NCI-H1417 treated with DMSO at 0.1 percent for 48 hours (cell line): ENCODE results near the gene CCDC57.

Experiments used
- DNase-seq: peaks from one replicate; lab custom pipeline; 2025; lab: John Stamatoyannopoulos, UW

Gene CCDC57

DNA sequence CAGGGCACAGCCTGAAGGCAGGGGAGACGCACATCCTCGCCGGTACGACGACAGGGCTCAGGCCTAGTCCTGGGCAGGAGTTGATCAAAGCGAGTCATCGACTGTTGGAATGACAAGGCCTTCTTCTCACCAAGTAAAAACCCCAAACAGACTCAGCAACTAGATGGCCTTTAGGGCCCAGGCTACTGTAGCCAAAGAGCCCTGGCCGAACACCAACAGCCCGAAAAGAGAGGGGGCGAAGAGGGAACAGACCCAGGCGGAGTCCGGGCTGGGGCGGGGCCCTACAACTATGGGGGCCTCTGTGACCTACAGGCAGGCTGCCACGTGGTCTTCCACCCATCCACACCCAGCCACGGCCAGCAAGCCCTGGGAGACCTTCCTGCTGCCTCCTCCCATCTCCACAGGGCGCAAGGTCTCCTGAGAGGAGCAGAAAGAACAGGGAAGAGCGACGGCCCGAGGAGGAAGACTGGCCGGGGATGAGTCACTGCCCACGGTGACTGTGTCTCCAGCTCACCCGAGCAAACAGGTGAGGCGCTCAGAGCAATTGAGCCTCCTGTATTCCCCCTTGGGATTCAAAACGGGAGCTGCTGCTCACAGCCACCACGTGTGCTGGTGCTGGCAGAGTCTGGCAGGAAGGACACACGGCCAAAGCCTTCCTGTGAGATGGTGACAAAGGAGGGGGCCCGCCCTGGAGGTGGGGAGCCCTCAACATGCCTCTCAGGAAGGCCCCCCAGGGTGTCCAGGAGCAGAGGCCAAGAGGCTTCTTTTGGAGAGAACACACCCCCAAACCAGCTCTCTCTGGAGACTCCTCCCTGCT lies 33.9 kb upstream of the CCDC57 start:
- DNase-seq, result no peak

DNA sequence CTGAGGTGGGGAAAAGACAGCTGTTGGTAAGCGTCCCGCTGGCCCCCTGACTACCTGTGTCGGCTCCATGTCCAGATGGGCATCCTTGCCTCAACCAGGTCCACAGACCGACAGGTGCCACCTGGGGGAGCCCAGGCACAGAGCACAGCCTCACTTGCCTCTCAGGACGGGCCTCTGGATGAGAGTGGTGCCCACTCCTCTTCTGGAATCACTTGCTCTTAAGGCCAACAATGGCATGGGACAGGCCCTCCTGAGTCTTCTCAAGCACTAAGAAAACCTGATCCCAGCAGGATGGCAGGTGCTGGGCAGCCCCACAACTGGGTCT lies 33.4 kb upstream of the CCDC57 start:
- no peak for DNase-seq

DNA sequence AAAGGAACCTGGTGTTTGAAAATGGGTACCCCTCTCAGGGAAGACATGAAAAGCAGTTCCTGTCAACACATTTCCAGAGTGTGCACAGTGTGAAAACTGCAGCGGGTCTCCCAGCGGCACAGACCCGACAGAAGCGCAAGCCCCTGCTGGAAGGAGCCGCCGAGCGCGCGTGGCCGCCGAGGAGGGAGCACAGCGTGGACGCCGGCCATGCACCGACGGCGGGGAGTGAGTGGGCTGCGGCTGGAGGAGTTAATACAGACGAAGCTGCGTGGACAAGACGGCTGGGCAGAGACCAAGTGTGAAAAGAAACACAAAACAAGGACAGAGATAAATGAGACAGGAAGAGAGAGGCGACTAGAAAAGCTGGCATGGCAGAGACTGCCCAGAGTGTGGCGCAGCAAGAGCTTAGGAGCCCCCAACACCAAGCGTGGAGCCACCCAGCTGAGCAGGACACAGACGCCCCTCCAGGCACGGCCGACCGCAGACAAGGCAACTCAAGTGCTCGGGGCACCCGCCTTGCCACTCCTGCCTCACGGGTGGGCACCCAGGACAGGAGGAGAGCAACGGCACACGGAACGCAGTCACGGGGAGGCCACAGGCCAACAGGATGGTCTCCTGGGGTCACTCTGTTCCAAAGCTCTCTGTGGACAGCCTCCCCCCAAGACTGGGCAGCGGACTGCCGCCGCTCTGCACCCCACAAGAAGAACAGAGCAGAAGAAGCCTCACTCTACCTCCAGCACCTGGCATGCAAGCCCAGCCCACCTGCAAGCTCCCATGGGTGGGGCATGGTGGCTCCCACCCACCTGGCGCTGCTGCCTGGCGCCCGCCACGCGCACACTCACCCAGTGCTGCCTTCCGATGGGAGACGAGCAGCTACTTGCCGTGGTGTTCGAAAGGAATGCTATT lies 32.7 kb upstream of the CCDC57 start:
- DNase-seq, result no peak

DNA sequence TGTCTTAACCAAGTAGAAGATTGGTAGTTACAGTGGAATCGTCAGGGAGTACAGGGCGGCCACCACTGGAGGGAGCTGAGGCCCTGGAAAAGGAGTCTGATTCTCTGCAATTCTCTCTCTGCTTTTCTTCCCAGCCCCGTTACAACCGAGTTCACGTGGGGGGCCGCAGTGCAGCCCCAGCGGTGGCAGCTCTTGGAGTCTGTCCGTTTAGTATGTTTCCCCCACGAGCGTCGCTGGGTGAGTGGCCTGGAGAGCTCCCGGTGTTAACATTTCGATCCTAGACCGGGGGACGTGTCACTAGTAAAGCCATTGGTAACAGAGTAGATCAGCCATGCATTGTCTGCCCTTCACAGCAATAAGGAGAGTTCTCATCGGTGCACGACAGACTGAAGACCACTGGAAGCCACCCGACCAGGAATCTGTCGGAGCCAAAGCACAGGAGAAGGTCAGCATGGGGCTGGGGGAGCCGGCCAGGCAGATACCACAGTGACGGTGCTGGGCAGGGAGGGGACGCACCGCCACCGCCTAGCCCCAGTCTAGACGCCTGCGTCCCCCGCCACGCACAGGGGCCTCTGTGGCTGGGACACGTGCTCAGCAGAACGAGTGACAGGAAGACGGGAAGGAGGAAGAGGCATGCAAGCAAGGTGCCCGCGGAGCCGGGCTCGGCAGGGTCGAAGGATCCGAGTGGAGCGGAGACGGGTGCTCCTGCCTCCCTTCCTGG lies 31.9 kb upstream of the CCDC57 start:
- DNase-seq, result no peak

DNA sequence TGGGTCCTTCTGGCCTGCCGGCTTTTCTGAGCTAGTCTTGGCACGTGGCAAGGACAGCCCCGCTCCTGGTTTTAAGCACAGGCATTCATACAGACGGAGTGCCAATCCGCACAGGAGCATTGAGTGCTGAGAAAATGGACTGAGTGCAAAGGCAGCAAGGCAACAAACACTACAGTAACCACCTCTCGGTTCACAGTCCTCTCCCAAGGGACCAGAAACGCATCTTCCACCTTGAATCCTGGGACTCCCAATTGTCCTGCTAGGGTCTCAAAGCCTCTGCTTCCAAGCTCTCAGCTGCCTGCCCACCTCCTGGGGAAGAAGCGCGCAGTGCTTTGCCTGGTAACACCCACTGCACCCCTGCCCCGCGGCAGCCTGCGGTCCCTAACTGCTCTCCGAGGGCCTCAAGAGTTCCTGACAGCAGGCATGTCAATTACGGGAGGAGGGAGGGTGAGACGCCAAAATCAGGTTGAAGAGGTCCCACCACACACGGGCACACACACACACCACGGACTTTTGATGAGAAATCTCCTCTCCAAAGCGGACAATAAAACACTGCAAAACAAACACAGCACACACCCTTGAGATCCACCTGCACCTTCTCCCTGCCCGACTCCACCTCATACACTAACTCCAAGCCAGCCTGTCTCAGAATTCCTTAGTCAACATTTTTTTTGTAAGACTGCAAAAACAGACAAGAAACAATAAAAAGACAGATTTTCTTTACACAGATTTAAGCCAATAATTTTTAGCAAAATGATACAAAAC lies 31.2 kb upstream of the CCDC57 start:
- DNase-seq, result no peak

DNA sequence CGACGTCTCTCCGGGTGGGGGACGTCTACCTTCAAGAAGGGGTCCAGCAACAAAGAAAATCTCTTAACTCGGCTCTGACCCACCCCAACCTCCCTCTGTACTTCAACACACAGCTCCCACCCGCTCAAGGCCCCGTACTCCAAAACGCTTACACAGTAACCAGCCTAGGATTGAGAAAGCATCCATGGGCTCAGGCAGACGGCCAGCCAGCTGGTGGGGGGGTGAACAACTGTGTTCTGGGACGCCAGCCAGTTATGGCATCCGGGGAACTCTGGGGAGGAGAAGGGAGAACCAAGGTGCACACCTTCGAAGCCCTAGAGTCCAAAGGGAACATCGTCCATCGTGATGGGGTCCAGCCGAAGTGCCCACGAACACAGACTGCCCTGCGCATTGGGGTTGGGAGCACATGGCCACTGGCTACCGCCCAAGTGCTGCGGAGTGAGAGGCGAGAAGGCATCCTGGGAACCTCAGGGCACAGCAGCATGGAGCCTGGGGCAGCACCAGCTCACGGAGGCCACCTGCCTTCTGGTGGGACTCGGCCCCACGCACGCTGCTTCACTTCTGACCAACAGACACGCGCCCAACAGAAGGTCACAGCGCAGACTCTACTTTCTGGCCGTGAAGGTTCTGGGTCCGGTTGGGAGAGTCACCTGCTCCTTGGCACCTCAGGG lies 30.5 kb upstream of the CCDC57 start:
- DNase-seq, result no peak

DNA sequence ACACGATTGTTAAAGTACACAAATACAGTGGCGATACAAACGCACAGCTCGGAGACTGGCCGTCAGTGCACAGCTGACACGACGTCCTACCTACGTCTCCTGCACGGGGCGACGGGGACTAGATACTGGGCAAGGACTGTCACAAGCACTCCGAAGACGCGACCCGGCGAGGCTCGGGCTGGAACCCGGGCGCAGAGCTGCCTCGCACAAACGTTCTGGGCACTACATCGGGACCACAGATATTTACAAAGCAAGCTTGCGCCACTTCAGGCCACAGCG lies 30.0 kb upstream of the CCDC57 start:
- DNase-seq, result no peak

DNA sequence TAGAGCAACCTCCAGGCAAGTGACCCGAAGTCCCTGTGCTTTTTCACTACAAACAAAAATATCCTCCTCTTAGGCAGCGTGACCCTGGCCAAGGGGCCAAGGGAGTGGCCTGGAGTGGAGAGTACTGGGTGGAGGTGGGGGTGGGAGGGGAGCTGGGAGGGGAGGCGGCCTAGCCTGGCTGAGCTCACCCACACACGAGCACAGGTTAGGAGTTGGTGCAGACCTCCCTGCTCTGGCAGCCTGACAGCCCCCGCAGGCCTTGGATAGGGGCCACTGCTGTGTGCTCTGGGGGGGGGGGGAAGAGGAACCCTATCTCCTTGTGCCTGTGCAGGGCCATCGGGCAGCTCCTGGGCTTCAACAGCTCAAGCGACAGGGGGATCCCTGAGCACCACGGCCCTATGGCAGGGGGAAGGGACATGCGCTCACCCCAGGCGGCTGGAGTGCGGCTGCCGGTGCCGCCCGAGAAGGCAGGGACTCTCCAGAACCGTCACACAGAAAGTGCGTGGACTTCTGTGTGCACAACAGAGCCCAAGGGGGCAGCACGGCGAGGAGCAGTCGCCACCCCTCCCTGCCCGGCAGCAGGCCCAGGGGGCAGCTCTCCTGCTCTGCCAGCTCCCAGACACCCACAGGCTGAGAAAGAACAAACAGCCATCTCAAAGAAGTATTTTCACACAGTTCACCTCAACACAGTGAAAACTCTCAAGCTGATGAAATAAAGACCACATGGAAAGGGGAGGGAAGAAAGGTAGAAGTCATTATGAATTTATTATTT lies 29.5 kb upstream of the CCDC57 start:
- DNase-seq, result no peak

DNA sequence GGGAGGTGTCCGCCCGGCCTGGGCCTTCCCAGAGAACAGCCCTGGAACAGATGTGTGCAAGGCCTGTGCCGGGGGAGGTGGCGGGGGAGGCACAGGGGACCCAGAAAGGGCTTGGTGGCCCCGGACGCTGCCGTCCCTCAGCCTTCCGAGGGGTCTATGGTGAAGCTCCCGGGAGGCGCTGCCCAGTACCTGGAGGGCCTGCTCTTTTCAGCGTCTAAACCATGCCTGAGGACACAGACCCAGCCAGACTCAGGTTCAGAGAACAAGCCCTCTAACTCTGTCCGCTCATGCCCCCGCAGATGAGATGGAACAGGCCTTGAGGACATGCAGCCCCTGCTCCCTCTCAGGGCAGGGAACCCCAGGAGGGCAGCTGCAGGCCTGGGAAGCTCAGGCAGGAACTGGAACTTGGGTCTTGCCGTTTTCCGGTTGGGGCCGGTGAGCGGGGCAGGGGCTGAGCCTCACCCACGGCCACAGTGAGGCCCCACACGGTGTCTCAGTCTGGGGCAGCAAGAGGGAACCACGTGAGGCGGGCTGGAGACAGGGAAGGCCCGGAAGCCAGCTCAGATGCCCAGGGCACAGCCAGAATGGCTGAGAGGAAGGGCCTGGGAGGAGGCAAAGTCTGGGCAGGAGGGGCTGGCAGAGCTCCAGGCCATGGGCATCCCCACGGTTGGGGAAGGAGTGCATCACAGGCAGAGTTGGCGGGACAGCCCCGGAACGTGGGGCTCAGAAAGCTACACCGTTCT lies 28.7 kb upstream of the CCDC57 start:
- DNase-seq, result no peak

DNA sequence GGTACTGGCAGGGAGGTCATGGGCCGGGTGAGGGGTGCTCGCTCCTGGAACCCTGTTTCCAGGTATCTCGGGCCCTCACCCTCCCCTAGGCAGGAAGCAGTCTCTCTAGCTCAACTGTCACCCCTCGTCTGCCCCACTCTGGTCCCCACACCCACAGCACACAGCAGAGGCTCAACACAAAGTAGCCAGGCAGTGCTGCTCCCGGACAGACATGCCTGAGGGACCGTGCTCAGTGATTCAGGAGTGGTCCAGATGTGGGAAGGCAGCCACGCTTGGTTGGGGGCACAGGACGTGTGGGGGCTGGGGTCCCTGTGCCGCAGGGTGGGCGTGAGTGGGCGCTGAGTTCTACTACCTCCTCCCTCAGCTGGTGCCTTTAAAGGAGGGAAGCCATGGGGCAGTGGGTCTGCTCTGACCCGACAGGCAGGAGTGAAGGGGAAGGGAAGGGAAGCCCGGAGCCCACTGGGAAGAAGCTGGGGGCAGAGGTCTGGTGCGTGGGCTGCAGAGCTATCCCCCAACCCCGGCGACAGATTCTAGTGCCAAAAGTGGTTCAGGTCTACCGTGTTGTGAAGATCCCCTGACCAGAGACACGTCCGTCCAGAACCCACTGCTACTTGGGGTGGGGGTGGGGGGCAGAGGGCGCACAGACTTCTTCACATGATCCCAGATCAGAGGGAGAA lies 28.0 kb upstream of the CCDC57 start:
- no peak for DNase-seq

DNA sequence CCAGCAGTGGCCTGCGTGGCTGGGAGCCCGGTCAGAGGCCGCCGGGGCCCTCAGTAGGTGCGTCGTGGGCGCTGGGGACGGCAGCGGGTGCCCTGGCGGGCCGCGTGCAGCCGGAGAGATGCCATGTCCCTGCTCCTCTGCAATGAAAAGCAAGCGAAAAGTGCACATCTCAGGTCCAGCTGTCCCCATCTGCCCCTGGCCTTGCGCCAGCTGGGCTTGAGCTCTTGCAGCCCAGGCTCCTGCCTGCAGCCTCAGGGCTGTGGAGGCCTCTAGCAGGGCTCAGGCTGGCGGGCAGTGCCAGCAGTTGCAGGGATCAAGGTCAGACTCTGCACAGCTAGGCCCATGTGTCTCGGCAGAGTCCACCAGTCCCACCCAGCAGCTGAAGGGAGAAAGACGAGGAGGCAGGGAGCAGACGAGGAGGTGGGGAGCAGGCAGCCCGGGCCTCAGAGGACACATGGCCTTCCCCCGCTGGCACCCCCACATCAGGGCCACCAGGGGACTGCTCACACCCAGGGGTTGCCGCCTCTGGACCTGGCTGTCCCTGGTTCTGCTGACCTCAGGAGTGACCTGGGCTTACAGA lies 27.4 kb upstream of the CCDC57 start:
- DNase-seq, result no peak

DNA sequence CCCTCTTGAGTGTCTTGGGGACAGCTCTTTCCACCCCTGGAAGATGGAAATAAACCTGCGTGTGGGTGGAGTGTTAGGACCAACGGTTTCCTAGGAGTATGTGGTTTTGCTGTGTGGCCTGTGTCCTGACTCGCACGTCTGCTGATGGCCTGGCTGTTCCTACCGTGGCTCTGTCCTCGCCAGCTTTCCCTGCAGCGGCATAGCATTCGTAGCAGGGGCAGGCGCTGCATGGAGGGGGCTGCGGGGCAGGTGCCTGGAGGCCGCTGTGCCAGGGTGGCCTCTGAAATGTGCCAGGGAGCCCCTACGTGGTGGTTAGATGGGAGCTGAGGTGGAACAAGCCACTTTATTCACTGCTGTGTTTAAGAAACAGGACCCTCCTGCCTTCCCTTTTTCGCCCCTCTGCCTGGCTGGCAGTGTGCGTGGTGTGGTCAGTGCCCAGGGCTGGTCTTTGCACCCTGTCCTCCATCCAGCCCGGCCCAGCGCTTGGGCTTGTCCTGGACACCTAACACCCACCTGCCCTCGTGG lies 26.8 kb upstream of the CCDC57 start:
- DNase-seq, result no peak

DNA sequence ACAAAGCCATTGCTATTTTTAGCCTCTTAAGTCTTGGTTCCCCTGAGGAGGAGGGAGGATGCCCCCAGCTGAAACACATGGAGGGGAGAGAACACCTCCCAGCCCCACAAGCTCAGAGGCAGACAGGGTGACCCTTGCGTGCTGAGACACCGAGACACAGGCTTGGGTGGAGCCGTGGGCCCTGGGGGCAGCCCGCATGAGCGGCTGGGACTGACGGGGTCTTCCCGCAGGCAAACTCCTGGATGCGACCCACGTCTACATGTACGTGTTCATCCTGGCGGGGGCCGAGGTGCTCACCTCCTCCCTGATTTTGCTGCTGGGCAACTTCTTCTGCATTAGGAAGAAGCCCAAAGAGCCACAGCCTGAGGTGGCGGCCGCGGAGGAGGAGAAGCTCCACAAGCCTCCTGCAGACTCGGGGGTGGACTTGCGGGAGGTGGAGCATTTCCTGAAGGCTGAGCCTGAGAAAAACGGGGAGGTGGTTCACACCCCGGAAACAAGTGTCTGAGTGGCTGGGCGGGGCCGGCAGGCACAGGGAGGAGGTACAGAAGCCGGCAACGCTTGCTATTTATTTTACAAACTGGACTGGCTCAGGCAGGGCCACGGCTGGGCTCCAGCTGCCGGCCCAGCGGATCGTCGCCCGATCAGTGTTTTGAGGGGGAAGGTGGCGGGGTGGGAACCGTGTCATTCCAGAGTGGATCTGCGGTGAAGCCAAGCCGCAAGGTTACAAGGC lies 26.0 kb upstream of the CCDC57 start:
- no peak for DNase-seq

DNA sequence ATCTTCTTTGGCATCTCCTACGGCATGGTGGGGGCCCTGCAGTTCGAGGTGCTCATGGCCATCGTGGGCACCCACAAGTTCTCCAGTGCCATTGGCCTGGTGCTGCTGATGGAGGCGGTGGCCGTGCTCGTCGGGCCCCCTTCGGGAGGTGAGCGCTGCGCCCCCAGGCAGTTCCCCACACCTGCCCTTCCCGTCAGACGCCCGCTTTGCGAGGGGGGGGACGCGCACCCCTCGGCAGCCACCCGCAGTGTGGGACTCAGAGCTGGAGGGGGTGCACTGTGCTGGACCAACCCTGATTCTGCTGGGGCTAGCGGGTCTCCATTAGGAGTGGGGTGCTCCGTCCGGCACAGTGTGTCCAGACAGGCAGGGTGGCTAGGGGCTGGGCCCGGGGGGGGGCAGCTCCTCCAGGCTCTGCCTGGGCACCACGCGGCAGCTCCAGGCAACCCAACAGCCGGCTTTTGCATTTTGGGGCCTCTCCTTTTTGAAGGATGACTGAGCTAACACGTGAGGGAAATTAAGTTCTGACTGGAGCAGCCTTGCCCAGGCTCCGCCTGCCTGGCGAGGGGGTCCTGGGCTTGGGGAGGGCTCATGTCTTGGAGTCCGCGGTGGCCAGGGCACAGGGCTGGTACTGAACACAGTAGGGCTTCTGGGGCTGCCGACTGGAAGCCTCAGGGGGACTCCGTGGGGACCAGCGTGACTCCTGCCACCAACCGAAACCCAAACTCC lies 25.3 kb upstream of the CCDC57 start:
- no peak for DNase-seq

DNA sequence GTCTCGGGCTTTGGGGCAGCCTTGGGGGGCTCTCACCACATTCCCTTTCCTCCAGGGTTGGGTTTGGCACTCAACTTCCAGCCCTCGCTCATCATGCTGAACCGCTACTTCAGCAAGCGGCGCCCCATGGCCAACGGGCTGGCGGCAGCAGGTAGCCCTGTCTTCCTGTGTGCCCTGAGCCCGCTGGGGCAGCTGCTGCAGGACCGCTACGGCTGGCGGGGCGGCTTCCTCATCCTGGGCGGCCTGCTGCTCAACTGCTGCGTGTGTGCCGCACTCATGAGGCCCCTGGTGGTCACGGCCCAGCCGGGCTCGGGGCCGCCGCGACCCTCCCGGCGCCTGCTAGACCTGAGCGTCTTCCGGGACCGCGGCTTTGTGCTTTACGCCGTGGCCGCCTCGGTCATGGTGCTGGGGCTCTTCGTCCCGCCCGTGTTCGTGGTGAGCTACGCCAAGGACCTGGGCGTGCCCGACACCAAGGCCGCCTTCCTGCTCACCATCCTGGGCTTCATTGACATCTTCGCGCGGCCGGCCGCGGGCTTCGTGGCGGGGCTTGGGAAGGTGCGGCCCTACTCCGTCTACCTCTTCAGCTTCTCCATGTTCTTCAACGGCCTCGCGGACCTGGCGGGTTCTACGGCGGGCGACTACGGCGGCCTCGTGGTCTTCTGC lies 24.6 kb upstream of the CCDC57 start:
- no peak for DNase-seq

DNA sequence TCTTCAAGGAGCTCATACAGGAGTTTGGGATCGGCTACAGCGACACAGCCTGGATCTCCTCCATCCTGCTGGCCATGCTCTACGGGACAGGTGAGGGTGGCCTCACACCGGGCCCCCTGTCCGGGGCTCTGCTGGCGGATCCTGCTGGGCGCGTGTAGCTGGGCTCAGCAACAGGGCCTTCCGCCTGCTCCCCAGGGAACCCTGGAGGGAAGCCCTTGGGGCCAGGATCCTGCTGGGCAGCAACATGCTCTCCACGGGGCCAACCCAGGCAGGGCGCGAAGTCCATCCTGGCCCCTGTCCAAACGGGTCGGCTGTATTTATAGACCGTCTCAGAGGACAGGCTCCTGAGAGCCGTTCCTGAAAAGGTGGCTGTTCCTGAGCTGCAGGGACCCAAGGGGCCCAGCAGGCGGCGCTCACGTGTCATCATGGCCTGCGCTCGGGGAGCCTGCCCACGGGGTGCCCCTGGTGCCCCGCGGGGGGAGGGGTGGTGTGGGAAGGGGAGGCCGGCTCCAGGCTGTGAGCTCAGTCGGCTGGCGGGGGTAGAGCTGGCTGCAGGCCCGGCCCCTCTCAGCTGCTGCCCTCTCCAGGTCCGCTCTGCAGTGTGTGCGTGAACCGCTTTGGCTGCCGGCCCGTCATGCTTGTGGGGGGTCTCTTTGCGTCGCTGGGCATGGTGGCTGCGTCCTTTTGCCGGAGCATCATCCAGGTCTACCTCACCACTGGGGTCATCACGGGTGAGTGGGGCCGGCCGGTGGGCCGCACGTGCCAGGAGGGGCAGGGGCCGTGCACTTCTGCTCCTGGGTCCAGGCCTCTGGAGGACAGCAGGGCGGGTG lies 23.7 kb upstream of the CCDC57 start:
- DNase-seq, result peak; percentile 32
